HTR-8/SVneo (cell line): ENCODE data around the gene MIDN.

ENCODE experiments used
- DNase-seq: peaks from one replicate; pipeline ENCODE4 v3.0.0; 2011; ENCODE audit warnings: low spot score, mixed read lengths; ENCODE audit not compliant: insufficient read length
- FAIRE-seq: peaks from 2 replicates; lab custom pipeline; 2011; peaks lifted over from hg19 to GRCh38; lab: Jason Lieb, UNC

Gene MIDN

DNA sequence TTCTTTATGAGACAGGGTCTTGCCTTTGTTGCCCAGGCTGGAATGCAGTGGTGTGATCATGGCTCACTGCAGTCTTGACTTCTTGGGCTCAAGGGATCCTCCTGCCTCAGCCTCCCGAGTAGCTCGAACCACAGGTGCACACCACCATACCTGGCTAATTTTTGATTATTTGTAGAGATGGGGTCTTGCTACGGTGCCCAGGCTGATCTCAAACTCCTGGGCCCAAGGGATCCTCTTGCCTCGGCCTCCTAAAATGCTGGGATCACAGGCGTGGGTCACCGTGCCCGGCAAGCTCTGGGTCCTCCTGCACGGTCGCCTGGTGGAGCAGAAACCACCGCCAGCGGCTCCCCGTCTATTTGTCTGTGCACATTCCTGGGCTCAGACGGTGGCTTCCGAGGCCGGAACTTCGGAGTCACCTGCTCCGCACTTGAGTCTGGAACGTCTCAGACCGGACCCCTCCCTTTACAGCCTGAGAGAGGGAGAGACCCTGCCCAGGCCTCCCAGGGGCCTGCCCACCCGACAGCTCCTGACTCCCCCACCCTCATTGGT lies 59.4 kb downstream of the MIDN start:
- no peak for FAIRE-seq

DNA sequence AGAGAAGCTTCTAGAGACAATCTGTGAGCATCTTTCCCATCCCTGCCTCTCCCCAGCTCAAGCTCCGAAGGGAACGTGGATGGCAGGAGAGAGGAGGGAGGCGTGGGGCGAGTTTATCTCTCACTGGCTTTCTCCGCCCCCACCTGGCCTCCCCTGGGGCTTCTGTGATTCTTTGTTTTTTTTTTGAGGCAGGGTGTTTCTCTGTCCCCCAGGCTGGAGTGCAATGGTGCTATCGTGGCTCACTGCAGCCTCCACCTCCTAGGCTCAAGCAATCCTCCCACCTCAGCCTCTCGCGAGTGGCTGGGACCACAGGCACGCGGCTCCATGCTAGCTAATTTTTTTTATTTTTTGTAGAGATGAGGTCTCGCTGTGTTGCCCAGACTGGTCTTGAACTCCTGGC lies 60.3 kb downstream of the MIDN start:
- FAIRE-seq: no peak
- no peak for DNase-seq

More for the DNA sequence above, 59.4 kb downstream of the MIDN start:
- DNase-seq: no peak
